HG03354 (cell line): ENCODE data around the gene TSPAN18.

Experiments used
- ATAC-seq: cut with Tn5 transposase; IDR thresholded peaks from one replicate; pipeline ENCODE4 v1.9.1; 2021; ENCODE audit warnings: mild to moderate bottlenecking; ENCODE audit not compliant: unreplicated experiment, poor library complexity, severe bottlenecking

TSPAN18 gene

DNA sequence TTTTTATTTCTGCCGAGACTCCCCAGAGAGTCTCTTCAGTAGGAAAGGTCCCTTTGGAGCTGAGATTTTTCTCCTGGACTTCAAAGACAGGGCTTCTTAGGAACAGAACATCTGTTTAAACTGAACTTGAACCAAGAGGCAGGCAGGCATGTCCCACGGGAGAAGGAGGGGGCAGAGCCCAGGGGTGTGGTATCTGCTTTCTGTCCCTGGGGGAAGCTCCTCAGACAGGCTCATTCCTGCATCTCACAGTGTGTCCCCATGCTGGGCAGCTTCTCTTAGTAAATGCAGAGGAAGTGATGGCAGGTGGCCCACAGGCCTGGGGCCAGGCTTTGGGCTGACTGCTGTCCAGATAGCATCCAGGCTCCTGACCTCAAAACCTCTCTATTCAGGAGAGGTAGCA lies 47.3 kb downstream of the TSPAN18 start:
- ATAC-seq, result no peak

DNA sequence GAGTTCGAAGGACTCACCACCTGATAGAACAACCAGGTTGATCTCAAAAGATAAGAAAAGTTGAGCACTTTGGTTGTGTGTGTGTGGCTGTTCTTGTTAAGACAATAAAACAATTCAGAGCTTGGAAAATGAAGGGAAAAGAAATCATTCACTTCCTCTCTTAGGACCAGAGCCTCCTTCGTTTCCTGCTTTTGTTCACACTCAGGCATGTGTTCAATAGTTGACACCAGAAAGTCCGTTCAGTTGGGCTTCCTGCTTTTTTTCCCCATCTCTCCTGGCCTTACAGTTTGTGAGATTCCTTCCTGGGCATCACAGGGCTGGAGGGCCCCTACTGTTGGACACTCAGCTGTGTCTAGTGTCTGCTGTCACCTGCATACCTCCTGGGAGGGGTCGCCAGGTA lies 48.0 kb downstream of the TSPAN18 start:
- ATAC-seq, result no peak

DNA sequence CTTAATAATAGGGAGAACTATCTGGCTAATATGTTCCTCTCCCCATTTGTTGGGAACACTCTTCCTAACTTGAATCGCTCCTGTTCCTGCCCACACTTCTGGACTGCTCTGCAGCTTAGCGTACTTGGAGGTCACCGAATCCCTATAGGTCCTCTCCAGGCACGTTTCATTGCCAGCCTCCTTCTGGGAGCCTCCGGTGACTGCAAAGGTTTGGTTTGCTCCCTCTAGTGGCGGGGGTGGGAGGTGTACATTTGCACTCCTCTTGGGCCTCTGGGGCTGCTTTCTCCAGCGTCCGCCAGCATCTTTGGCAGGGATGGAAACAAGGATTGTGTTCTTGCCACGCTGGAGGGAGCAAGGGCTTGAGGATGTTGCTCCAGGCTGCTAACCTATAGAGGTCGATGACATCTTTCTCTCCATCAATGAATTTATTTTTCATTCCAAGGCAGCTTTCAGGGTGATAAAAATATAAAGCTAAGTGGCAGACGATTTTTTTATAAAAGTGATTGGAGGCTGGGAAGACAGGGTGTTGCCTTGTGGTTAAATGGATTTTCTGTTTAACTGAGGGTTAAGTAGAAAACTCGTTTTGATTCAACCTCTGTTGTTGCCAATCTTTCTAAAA lies 48.7 kb downstream of the TSPAN18 start:
- no peak for ATAC-seq

DNA sequence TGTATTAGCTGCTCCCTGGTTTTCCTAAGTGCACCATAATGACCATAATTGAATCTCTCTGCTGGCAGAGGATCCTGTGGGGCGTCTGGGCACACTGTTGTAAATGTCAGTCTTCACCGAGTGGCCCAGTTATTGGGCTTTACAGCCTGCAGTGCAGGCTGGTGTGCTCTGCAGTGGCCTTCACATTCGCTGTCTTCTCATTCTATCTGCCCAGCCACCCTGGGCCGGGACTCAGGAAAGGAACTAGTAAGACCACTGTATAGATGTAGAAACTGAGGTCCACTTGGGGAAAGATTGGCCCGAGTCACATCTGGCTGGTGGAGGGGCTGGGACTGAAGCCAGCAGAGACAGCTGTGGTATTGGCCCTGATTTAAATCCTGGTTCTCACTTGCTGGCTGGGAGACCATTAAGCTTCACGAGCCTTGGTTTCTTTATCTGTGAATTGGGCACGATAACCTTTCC lies 49.3 kb downstream of the TSPAN18 start:
- ATAC-seq, result no peak

DNA sequence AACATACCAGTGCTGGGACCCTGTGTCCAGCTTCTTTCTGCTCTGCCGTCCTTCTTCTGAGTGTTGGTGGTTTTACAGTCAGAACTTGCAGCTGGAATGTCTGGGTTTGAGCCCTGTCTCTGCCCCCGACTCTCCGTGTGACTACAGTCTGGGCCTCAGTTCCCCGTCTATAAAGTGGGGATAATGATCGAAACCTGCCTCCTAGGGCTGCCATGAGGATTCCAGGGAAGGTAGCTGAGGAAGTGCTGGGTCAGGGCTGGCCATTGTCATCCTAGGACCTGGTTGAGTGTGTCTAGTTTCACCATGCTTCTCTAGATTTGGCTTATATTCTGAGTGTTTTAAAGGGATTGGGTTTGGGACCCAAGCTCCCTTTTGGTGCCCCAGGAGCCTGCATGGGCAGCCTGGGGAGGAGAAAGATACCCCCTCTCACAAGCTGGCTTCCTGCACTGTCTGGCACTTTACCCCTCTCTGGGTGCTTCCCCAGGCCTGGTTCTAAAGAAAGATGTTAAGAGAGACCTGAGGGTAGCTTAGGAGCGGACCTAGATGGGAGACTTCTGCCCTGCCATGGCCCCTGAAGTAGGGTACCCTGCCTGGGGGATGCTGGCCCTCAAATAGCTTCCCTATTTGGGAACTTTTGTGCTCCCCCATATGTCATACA lies 49.9 kb downstream of the TSPAN18 start:
- ATAC-seq, result no peak

DNA sequence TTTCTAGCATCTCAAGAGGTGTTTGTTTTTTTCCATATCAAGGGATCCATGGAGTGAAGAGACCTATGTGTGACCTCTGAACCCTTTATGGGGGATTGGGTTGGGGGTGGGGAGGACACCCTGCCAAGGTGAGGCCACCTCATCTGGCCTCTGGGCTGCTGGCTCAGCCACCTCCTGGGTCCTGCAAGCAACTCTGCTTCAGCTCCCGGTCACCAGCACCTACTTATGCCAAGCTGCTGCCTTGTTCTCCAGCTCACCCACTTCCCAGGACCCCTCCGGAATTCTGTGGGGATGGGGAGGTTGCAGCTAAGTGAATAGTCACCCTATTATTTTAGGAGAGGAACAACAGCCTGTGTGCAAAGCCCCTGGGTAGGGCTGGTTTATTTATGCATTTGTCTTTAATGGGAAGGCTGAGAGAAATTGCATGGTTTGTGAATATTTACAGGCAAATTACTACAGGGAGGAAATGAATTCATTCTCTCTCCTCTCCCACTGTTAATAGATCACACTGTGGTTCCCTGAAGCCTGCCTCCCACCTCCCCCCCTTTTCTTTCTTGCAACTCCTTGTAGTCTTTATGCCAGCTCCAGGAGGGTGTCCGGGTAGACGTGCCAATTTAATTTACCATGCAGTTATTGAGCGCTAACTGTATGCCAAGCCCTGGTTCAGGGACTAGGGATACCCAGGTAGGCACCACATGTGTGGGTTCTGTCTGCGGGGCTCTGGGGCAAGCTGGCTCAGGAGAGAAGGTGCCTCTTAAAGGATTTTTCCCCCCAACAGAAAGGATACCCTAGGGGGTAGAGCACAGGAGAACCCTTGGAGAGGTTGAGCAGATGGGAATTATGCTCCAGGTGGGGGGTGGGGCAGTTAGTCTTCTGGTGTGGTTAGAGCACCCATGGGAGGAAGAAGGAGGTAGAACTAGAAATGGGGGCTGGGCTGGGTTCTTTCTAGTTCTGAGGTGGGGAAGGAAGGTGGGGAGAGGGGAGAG lies 50.7 kb downstream of the TSPAN18 start:
- ATAC-seq, result no peak

DNA sequence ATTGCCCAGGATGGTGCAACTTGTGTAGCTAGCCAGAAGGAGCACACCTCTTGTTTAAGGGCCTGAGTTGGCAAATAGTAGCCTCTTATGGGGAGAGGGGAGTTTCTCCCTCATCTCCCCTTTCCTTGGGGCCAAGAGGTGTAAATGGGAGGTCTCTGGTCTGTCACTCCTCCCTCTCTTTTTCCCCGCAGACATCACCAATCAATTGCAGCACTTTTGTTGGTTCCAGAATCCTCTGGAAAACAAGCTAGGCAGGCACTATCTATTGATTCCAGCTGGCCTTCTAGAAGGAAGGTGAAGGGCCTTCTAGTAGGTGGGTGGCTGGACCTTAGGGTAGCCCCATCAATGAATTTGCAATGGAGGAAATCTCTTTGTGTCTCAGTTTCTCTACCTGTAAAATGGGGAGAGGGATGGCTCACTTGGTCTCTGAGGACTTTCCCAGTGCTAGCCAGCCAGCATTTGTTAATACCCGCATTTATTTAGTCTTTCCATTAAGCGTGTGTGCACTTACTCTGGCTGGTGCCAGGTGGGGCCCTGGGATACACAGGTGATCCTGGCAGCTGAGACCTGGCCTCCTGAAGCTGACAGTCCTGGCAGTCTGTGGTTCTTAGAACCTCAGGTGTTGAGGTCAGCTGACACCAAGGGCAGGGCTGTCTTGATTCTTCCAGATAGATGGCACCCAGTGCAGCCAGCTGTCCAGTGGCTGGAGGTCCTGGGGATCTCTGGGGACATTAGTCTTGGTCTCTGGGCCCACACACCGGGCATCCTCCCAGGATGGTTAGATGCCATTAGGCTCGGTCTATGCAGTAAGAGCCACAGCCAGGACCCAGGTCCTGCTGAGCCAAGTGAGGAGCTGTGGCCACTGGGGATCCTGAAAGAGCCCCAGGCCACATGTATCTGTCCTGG lies 51.7 kb downstream of the TSPAN18 start:
- no peak for ATAC-seq

DNA sequence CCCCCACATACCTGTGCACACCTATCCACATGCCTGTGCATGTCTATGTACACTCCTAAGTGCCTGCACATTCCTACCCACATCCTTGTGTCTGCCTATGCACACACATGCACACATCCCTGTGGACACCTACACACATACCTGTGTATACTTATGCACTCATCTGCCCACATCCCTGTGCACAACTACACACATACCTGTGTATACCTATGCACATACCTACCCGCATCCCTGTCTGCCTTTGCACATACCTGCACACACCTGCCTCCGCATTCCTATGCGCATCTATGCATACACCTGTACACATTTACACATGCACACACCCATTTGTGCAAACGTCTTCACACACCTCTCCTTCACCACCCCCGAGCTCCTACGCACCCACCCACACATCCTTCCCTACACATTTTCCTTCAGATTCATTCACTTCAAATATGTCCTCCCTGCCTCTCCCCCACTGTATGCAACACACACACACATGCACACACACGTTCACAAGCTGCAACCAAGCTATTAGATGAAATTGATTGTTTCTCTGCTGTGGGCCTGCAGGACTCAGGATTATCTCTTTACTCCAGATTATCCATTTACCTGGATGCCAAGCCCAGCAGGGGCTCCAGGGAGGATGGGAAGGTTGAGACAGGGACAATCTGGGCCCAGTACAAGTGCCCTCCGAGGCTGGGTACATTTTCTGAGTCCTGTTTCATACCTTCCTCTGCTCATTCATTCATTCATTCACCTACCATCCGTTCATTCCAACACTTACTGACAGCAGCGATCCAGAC lies 53.2 kb downstream of the TSPAN18 start:
- ATAC-seq, result no peak

DNA sequence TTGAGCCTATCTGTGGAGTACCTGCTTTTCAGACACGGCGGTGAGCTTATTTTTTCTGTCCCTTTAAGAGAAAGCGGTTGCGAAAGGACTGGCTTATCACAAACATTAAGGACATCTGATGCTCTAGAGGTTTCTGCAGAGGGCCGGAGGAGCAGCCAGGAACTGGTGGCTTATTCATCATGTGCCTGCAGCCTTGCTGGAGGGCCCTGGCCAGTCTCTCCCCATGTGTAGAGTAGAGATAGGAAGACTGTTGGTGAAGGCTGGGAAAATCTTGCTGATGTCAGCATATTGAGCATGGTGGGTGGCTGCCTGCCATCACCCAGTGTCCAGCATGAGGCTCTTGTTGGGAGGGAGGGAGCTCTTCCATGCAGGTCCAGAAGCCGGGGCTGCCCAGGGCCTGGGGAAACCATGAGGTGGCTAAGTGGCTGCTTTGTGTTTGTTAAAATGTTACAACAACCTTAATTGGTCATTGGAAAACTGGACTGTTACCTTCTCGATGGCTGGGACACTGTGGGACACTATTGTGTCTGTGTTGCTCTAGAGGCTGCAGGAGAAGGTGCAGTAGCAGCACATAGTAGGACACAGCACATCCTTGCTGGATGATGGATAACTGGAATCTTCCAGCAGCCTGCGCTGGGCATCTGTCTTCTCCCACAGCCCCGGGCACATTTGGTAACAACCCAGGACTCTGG lies 54.3 kb downstream of the TSPAN18 start:
- no peak for ATAC-seq

DNA sequence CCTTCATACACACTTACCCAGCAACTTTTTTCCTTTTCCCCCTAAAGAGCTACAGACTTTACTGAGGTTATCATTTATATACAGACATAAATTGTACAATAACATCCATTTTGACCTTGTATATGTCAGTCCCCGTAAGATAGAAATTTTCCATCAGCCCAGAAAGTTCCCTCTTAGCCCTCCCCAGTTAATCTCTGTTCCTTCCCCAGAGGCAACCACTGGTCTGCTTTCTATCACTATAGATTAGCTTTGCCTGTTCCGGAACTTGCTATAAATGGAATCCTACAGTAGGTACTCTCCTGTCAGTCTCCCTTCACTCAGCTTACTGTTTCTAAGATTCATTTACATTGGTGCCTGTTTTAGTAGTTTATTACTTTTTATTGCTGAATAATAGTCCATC lies 54.9 kb downstream of the TSPAN18 start:
- no peak for ATAC-seq

DNA sequence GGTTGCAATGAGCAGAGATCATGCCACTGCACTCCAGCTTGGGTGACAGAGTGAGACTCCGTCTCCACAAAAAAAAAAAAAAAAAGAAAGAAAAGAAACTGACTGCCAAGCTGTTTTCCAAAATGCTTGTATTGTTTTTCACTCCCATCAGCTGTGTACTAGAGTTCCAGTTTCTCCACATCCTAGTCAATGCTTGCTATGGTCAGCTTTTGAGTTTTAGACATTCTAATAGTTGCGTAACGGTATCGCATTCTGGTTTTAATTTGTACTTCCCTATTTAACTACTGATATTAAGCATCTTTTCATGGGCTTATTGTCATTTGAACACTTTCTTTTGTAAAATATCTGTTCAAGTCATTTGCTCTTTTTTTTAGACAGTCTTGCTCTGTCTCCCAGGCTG lies 55.7 kb downstream of the TSPAN18 start:
- no peak for ATAC-seq

DNA sequence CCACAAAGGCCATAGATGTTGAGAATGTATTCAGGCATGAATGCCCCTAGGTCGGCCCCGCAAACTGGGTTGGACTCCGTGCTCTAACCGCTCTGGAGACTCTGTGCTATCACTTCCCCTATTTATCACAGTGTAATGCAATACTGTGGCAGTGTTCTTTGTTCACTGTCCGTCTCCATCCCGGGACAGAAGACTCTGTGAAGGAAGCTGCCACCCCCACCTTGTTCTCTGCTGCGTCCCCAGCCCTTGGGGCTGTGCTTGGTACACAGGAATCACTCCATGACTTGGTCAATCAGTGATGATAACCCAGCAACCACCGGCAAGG lies 57.6 kb downstream of the TSPAN18 start:
- no peak for ATAC-seq

DNA sequence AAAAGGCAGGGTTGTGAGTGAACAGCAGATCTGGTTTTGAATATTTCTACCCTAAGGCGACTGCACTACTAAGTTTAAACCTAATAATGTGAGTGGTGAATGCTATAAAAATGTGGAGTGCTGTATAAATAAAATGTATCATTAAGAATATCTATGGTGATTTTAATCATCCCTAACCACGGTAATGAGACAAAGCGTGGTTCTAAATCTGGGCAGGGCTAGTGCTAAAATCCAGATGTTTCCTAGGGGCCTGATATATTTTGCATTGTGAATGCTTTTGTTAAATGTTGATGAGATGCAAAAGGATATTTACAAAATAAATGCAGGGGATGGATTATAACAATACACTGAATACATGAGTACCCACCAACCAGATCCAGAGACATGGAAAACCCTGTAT lies 58.1 kb downstream of the TSPAN18 start:
- ATAC-seq, result no peak

DNA sequence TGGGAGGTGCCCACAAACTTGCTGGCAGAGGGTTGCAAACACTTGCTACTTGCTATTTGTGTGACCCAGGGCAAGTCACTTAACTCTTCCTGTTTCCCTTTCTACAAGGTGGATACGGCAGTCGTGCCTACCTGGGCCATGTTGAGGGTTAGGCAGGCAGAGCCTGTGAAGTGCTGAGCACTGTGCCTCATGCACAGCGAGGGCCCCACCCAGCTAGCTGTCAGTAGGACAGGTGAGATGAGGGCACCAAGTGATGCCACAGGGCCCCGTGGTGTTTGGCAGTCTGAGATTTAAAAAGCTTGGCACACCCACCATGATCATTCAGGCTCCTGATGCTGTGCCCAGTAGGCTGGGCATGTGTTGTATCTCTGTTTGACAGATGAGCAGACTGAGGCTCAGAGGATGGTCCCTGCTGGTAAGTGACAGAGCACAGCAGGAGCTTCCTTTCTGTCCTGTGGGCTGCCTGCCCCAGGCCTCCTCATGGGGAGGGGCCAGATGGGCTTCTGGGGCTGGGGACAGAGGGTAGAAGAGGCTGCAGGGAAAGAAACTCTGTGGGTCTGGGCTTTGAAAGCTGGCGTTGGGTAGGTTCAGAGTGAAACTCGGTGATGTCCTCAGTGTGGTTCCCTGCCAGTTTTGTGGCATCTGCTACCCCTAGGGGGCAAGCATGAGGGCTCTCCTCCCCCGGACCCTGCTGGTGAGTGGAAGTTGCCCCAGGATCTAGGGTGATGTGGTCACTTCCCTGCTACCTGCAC lies 59.3 kb downstream of the TSPAN18 start:
- no peak for ATAC-seq

DNA sequence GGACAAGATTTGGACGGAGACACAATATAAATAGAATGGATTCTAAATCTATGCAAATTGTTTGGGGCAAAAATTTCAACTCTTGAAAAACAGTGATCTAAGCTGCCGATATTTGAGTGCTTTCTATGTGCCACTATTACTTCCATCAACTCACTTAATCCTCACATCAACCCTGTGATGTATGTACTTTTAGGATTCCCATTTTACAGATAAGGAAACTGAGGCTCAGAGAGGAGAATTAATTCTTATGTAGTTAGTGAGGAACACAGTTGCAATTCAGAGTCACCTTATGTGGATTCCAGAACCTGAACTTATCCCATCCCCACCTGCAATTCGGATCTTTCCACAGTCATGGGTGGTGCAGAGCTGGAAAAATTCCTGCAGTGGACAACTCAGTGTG lies 60.3 kb downstream of the TSPAN18 start:
- no peak for ATAC-seq

DNA sequence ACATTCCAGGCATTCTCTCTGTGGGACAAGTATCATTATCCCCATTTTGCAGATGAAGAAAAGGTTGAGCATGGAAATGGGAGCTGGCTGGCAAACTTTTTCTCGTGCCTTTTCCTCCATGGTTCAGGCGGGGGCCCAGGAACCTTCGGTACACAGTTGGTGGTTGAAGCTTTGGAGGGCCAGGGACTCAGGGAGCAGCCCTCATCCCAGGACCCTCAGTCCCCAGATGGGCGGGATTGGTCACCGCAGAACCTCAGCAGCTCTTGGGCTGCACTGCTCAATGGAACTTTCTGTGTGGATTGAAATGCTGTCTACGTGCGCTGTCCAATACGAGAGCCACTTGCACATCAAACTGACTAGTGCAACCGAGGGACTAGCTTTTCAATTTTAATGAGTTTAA lies 61.2 kb downstream of the TSPAN18 start:
- ATAC-seq, result no peak

DNA sequence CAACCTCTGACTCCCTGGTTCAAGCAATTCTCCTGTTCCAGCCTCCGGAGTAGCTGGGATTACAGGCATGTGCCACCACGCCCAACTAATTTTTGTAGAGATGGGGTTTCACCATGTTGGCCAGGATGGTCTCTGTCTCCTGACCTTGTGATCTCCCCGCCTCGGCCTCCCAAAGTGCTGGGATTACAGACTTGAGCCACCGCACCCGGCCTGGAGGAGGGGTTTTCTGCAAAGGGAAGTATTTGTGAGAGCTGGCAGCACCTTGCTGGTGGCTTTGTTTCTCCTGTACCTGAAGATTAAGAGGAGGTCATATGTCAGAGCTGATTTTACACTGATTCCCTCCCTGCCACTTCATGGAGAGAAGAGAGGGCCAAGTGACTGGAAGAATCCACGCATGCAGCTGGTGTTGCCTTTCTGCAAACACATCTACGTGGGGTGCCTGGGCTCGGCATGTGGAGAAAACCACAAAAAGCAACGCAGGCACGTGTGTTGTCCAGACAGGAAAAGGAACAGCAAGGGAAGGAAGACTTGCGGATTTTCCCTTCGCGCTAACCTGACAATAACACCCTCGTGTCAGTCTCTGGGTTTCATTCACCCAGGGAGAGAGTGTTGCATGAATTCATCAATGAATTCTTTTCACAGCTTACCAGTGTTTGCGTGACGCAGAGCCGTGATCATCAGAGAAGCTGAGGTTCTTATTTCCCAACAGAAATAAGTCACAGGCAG lies 61.9 kb downstream of the TSPAN18 start:
- ATAC-seq, result no peak
